HFFc6 (cell line): Measurements from ENCODE around the gene ZNF98. TPM values are rescaled to one million over a fixed set of nuclear protein-coding genes. Genes with fewer than 3 reads are reported as not detected.

Experiments
- DNase-seq: peaks from one replicate; pipeline ENCODE4 v3.0.0-alpha.2; 2018
- H3K27ac Mint-ChIP-seq: 2 replicates; pipeline ENCODE4 v1.8.0; 2020; ENCODE audit warnings: mild to moderate bottlenecking, mixed read lengths
- H3K27me3 Mint-ChIP-seq: 2 replicates; pipeline ENCODE4 v1.8.0; 2021; ENCODE audit warnings: mild to moderate bottlenecking, moderate library complexity, mixed read lengths; ENCODE audit not compliant: insufficient read depth
- H3K36me3 Mint-ChIP-seq: 2 replicates; pipeline ENCODE4 v1.8.0; 2021; ENCODE audit warnings: low read depth, mixed read lengths
- H3K4me1 Mint-ChIP-seq: 2 replicates; pipeline ENCODE4 v1.8.0; 2020; ENCODE audit warnings: low read depth, mixed read lengths
- H3K4me3 Mint-ChIP-seq: 2 replicates; pipeline ENCODE4 v1.8.0; 2020; ENCODE audit warnings: mild to moderate bottlenecking, moderate library complexity, mixed read lengths
- H3K9me3 Mint-ChIP-seq: 2 replicates; pipeline ENCODE4 v1.8.0; 2020; ENCODE audit warnings: mild to moderate bottlenecking, mixed read lengths
- CTCF ChIP-seq: fragments of 200-600 bp; sonication (generic); IDR thresholded peaks from 2 replicates; pipeline ENCODE4 v1.5.0; 2021; ENCODE audit warnings: antibody characterized with exemption, mild to moderate bottlenecking
- long read RNA-seq: library from polyadenylated mRNA; unstranded; transcript quantifications from one replicate; pipeline ENCODE4 v2.0.0, GENCODE V29; 2019
- total RNA-seq, 6 experiments: library from RNA; stranded (reverse); fragmentation: NEBNext Ultra II Directional; extraction: Animal tissue kit (Norgen Biotek cat#: 25700); gene quantifications; 2 replicates in 1 of 6; 3 replicates in 5 of 6; pipeline ENCODE4 v1.2.3, GENCODE V29; 2021

The ZNF98 gene
- not detected for total RNA-seq
- long read RNA-seq, result 0 reads

- DNase-seq, result no peak
- H3K27me3 Mint-ChIP-seq, result peaks cover 1% of the 10 kb centered on the region; the same call in 1 of the 2 replicates
- no peak within 1 kb of the TSS for H3K4me3 Mint-ChIP-seq
Observed at GRCh38 chr19:22422211-22422610, at the start of gene ZNF98. Gene ZNF98 (minus strand): TSS chr19:22422346. CDS start chr19:22422224, 122 bp downstream.

GRCh38 chr19:22446605-22447004, 24.5 kb upstream of the ZNF98 start:
- Mint-ChIP-seq H3K4me3 (no peak overlapping the region), H3K27ac (no peak overlapping the region), H3K27me3 (no peaks in the 10 kb centered on the region), H3K36me3 (no peaks in the 10 kb centered on the region; the same call in 1 of the 2 replicates), H3K9me3 (peaks cover 72% of the 10 kb centered on the region), H3K4me1 (no peaks in the 10 kb centered on the region)
- DNase-seq, result no peak
- TF ChIP-seq CTCF, result no peak

More at GRCh38 chr19:22422211-22422610, at the start of gene ZNF98:
- H3K36me3 Mint-ChIP-seq, result peaks cover 5% of the 10 kb centered on the region; the same call in 1 of the 2 replicates
- no peak within 1 kb of the TSS for H3K27ac Mint-ChIP-seq
- no peak for TF ChIP-seq CTCF
- no peaks in the 10 kb centered on the region for H3K4me1 Mint-ChIP-seq
- peaks cover 79% of the 10 kb centered on the region for H3K9me3 Mint-ChIP-seq

- Mint-ChIP-seq H3K27ac (no peak overlapping the region), H3K4me3 (no peak overlapping the region), H3K9me3 (peaks cover 52% of the 10 kb centered on the region), H3K27me3 (no peaks in the 10 kb centered on the region), H3K36me3 (no peaks in the 10 kb centered on the region), H3K4me1 (no peaks in the 10 kb centered on the region)
- TF ChIP-seq CTCF, result no peak
- DNase-seq, result no peak
Observed at GRCh38 chr19:22438011-22438410, 15.9 kb upstream of the ZNF98 start.

GRCh38 chr19:22427960-22428913, 6.1 kb upstream of the ZNF98 start:
- Mint-ChIP-seq H3K27me3 (no peaks in the 10 kb centered on the region), H3K4me1 (no peaks in the 10 kb centered on the region), H3K27ac (no peak overlapping the region), H3K36me3 (peaks cover 10% of the 10 kb centered on the region), H3K4me3 (no peak overlapping the region), H3K9me3 (peaks cover 43% of the 10 kb centered on the region)
- no peak for TF ChIP-seq CTCF
- no peak for DNase-seq

GRCh38 chr19:22427547-22427946, 5.4 kb upstream of the ZNF98 start:
- Mint-ChIP-seq H3K27me3 (peaks cover 1% of the 10 kb centered on the region; the same call in 1 of the 2 replicates), H3K27ac (no peak overlapping the region), H3K36me3 (peaks cover 10% of the 10 kb centered on the region), H3K4me3 (no peak overlapping the region), H3K9me3 (peaks cover 49% of the 10 kb centered on the region), H3K4me1 (no peaks in the 10 kb centered on the region)
- no peak for TF ChIP-seq CTCF
- no peak for DNase-seq
